Right lobe of liver (tissue), 6 donors: ENCODE data around the gene ARHGAP22. TPM values are rescaled to one million over a fixed set of nuclear protein-coding genes. Genes with fewer than 3 reads are reported as not detected.
A peak's percentile ranks its signal among the peaks of the same experiment; 100 is the strongest.

Experiments
- ATAC-seq, 4 donors: fragments of 200-7000 bp; cut with Tn5 transposase; one replicate each; pipeline ENCODE4 v1.9.1; 2020; ENCODE audit warnings: mild to moderate bottlenecking in 4 of 4, moderate library complexity in 4 of 4
- DNase-seq, 3 donors: peaks; one replicate each; pipeline ENCODE4 v3.0.0-alpha.2; 2020
- H3K27ac ChIP-seq, 3 donors: fragments of 200-600 bp; one replicate each; pipeline ENCODE4 v1.8.0; 2022
- H3K27me3 ChIP-seq, 2 donors: fragments of 200-600 bp; one replicate each; pipeline ENCODE4 v1.8.0; 2022
- H3K36me3 ChIP-seq, 4 donors: fragments of 200-600 bp; sonication (generic) in 1 of 4; one replicate each; pipeline versions ENCODE4 v1.5.1 to v1.8.0; 2017 to 2022; ENCODE audit warnings: control low read depth in 1 of 4
- H3K4me1 ChIP-seq, 4 donors: fragments of 200-600 bp; sonication (generic) in 1 of 4; one replicate each; pipeline versions ENCODE4 v1.5.1 to v1.8.0; 2017 to 2022; ENCODE audit warnings: control low read depth in 1 of 4
- H3K4me3 ChIP-seq, 3 donors: fragments of 200-600 bp; one replicate each; pipeline ENCODE4 v1.8.0; 2022
- H3K9me3 ChIP-seq, 4 donors: fragments of 200-600 bp; sonication (generic) in 1 of 4; one replicate each; pipeline versions ENCODE4 v1.5.1 to v1.8.0; 2017 to 2022; ENCODE audit warnings: control low read depth in 1 of 4
- POLR2A ChIP-seq: fragments of 450-650 bp; IDR thresholded peaks from one replicate; pipeline ENCODE4 v1.6.1; 2017; ENCODE audit warnings: antibody characterized with exemption, mild to moderate bottlenecking
- WGBS: methylation state at CpG from one replicate; pipeline ENCODE4 v1.1.6; 2018; ENCODE audit warnings: low coverage, low lambda C conversion rate; ENCODE audit not compliant: insufficient coverage; ENCODE audit errors: missing lambda C conversion rate; 5-methylcytosine and 5-hydroxymethylcytosine counted together
- intact Hi-C, 2 donors: fragments of 100-400 bp; cut with DNase I; formaldehyde crosslinking; loops; one replicate each; pipeline versions ENCODE4 v1.11.2 to v1.14.1; 2022
- total RNA-seq, 6 experiments: library from RNA; depleted of rRNA in 2 of 6; stranded (reverse); fragments of >200 nt in 2 of 6; fragmentation: NEBNext Ultra II Directional in 3 of 6; extraction: Animal tissue kit (Norgen Biotek cat#: 25700) in 3 of 6; gene quantifications; one replicate each; pipeline versions ENCODE4 v1.1.0 to v1.2.4, GENCODE V29; 2016 to 2023
- TF ChIP-seq, protein P1 (sequence below), 4 donors: fragments of 200-600 bp in 3 of 4; fragments of 450-650 bp in 1 of 4; IDR thresholded peaks; one replicate each; pipeline versions ENCODE4 v1.5.1 to v1.8.0; 2016 to 2022; ENCODE audit warnings: antibody characterized with exemption in 4 of 4, mild to moderate bottlenecking in 2 of 4
- donor health status: DM: no; HTN: yes; CAD: no.
- donor health status: DM: no; HTN: no; CAD: no.
- donor health status: DM: no; HTN: no; CAD: no.
- donor health status: DM: no; HTN: yes; CAD: no.
- donor health status: DM: no; HTN: yes; CAD: no.

The ARHGAP22 gene
- total RNA-seq, 6 experiments from 2014 or later, result 0.22 to 3.6 (median 0.64) TPM

DNA sequence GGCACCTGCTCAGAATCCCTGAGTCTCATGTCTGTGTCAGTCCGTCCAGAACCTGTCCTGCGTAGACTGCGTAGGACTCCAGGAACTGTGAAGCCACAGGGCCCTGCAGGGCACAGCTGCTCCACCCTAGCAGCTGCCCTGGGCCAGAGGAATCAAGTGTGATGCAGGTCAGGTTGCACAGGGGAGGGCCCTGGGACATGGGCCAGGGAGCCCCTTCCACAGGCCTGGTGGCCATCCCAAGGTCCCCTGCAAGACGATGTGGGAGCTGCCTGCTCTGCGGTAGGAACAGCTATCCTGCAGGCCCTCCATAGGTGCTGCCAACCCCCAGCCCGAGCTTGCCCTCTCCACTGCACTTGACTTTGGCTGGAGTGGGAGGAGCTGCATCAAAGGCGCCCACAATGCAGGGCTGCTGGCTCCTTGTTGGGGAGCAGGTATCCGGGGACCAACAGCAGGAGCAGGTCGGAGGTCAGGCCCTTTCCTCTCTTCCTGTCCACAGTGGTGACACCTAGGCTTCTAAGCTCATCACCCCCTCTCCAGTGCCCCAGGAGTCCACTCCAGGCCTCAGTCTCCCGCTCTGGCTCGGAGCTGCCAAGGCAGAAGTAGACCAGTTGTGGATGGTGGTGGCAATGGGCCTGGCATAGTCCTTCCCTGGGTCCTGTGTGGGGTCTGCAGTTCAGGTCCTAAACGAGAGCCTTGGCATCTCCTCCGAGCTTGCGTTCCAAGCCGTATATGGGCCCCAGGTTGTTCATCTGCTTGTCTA lies 149.3 kb downstream of the ARHGAP22 start:
- intact Hi-C loops, result no loop called here
- Histone ChIP-seq H3K4me1 (no peaks in the 10 kb centered on the region), H3K4me3 (no peak overlapping the region), H3K27me3 (no peaks in the 10 kb centered on the region), H3K9me3 (no peaks in the 10 kb centered on the region), H3K27ac (no peak overlapping the region), H3K36me3 (no peaks in the 10 kb centered on the region)
- DNase-seq (peak in 1 of 3 donors; percentile 33), ATAC-seq (no peak)
- WGBS, result 100% methylated on average over 3 of the region's 15 CpGs
- TF ChIP-seq, protein P1, sequence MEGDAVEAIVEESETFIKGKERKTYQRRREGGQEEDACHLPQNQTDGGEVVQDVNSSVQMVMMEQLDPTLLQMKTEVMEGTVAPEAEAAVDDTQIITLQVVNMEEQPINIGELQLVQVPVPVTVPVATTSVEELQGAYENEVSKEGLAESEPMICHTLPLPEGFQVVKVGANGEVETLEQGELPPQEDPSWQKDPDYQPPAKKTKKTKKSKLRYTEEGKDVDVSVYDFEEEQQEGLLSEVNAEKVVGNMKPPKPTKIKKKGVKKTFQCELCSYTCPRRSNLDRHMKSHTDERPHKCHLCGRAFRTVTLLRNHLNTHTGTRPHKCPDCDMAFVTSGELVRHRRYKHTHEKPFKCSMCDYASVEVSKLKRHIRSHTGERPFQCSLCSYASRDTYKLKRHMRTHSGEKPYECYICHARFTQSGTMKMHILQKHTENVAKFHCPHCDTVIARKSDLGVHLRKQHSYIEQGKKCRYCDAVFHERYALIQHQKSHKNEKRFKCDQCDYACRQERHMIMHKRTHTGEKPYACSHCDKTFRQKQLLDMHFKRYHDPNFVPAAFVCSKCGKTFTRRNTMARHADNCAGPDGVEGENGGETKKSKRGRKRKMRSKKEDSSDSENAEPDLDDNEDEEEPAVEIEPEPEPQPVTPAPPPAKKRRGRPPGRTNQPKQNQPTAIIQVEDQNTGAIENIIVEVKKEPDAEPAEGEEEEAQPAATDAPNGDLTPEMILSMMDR (IDR thresholded peaks at IDR 0.05), result no peak
- TF ChIP-seq POLR2A, result no peak

DNA sequence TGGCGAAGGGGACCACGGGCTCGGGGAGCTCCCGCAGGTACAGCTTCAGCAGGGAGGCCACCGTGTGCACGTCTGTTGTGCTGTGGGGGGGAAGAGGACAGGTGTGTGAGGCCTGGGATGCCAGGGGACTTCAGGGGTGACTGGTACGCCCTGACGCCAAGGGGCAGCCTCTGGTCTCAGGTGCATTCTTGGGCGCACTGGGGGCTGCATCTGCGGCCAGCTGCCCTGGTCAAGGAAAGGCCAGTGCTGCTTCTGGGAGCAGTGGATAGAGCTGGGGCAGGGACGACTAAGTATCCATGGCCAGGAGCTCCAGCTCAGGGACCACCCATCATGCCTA lies 149.8 kb downstream of the ARHGAP22 start:
- Histone ChIP-seq H3K4me3 (no peak overlapping the region), H3K27ac (no peak overlapping the region), H3K9me3 (no peaks in the 10 kb centered on the region), H3K27me3 (no peaks in the 10 kb centered on the region), H3K36me3 (no peaks in the 10 kb centered on the region), H3K4me1 (no peaks in the 10 kb centered on the region)
- no CpG with 5 or more reads among the region's 11 CpGs for WGBS
- TF ChIP-seq, protein P1 (IDR thresholded peaks at IDR 0.05), result no peak
- TF ChIP-seq POLR2A, result no peak
- no peak for ATAC-seq
- DNase-seq, result peak in 1 of 3 donors; percentile 34
- intact Hi-C loops, result no loop called here

DNA sequence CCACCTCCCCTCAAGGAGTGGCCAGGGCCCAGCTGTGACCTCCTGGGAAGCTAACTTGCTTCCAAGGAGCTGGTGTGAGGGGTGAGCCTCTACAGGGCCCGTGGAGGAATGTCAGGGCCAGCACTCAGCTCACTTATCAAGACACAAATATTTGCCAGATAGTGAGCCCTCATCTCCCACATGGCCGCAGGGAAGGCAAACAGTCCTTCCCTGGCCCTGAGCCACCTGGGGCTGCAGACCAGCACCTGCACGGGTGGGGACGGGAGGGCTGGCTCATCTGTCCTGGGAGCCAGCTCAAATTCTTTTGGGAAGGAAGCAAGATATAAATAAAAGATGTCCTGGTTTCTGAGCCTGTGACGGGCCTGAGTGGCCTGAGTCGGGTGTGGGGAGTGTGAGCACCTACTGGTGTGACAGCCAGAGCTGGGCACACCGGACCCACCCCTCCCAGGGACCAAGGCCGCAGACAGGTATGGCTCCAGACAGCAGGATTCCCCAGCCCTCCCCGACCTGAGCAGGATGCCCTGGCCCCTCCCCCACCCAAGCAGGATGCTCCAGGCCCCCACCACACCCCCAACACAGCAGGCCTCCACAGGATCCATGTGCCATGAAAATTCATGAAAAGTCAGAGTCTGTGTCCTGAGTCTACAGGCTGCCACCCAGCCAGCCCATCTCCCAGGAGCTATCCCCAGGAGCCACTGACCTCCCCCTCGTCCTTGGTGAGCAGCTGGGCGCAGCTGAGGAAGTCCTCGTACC lies 150.4 kb downstream of the ARHGAP22 start:
- no peaks in the 10 kb centered on the region for H3K27me3 ChIP-seq
- H3K4me1 ChIP-seq, result no peaks in the 10 kb centered on the region
- no peaks in the 10 kb centered on the region for H3K9me3 ChIP-seq
- ATAC-seq, result no peak
- 59% methylated on average over 5 of the region's 12 CpGs for WGBS
- intact Hi-C loops, result no loop called here
- no peak for TF ChIP-seq POLR2A
- TF ChIP-seq, protein P1 (IDR thresholded peaks at IDR 0.05), result no peak
- H3K36me3 ChIP-seq, result no peaks in the 10 kb centered on the region
- DNase-seq, result no peak
- no peak overlapping the region for H3K4me3 ChIP-seq
- H3K27ac ChIP-seq, result no peak overlapping the region

DNA sequence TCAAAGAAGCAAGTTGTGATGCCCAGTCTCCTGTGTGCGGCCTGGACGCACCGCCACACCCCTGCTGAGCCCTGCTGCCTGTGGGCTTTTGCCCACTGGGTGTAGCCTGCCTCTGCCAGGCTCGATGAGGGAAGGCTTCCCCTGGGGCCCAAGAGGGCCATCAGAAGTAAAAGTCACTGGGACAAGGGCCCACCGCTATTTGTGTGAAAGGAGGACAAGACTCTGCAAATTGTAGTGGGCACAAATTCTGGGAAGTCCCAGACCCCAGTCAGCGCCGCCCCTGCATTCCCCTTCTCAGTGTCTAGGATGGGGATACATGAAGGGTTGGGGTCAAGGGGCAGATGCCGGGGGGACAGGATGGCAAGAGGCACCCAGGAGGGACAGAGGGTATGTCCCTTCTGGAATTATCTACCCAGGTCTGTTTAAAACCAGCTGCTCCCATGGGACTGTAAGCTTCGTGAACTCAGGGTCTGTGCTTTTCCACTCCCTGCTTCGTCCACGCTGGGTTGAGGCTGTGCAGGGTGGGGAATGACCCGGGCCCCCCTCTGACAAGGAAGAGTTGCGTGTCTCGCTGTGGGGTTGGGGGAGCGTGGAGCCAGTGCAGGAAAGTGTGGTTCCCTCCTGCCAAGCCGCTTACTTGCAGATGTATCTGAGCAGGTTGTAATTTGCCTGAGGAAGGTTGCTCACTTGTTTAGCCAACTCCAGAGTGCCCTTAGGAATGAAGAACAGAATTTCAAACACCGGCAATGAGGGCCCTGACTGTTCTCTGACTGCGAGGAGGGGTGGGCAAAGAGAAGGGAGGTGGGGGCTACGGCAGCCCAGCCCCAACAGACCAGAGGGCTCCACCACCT lies 151.2 kb downstream of the ARHGAP22 start:
- DNase-seq (no peak), ATAC-seq (no peak)
- H3K4me3 ChIP-seq, result no peak overlapping the region
- WGBS, result 82% methylated on average over 7 of the region's 19 CpGs
- H3K9me3 ChIP-seq, result no peaks in the 10 kb centered on the region
- no peaks in the 10 kb centered on the region for H3K27me3 ChIP-seq
- no peak overlapping the region for H3K27ac ChIP-seq
- TF ChIP-seq, protein P1 (IDR thresholded peaks at IDR 0.05), result no peak
- TF ChIP-seq POLR2A, result no peak
- intact Hi-C loops, result no loop called here
- H3K36me3 ChIP-seq, result no peaks in the 10 kb centered on the region
- H3K4me1 ChIP-seq, result no peaks in the 10 kb centered on the region
